Uterus (tissue), 2 donors: Measurements from ENCODE around the gene SEC24B.

Experiments used
- CTCF ChIP-seq, 4 experiments: fragments of 200-600 bp in 2 of 4; fragments of 450-650 bp in 2 of 4; sonication (generic) in 2 of 4; IDR thresholded peaks; one replicate each; pipeline ENCODE4 v1.5.1; 2016 to 2019; ENCODE audit warnings: antibody characterized with exemption in 4 of 4, mild to moderate bottlenecking in 2 of 4, moderate library complexity in 1 of 4
- POLR2A ChIP-seq, 2 donors: fragments of 450-650 bp; IDR thresholded peaks; one replicate each; pipeline ENCODE4 v1.6.1; 2016; ENCODE audit warnings: antibody characterized with exemption in 2 of 2, mild to moderate bottlenecking in 1 of 2, moderate library complexity in 1 of 2

GRCh38 chr4:109406337-109406931, 27.2 kb upstream of the SEC24B start:
- TF ChIP-seq CTCF (IDR thresholded peaks at IDR 0.05) (peak; percentile 39 to 64 (median 56)), POLR2A (IDR thresholded peaks at IDR 0.05) (no peak)
